Osteocyte (in vitro differentiated cells): ENCODE measurements around the gene TIAM2. TPM values are rescaled to one million over a fixed set of nuclear protein-coding genes. Genes with fewer than 3 reads are reported as not detected.

Experiments used
- DNase-seq: peaks from one replicate; pipeline ENCODE4 v3.0.0; 2021; ENCODE audit warnings: mixed read lengths; ENCODE audit not compliant: unreplicated experiment; ENCODE audit errors: extremely low spot score
- H3K27ac Mint-ChIP-seq: one replicate; pipeline ENCODE4 v1.8.0; 2021; ENCODE audit warnings: mild to moderate bottlenecking, mixed read lengths; ENCODE audit not compliant: unreplicated experiment
- H3K27me3 Mint-ChIP-seq: one replicate; pipeline ENCODE4 v1.8.0; 2021; ENCODE audit warnings: mixed read lengths; ENCODE audit not compliant: unreplicated experiment
- H3K36me3 Mint-ChIP-seq: one replicate; pipeline ENCODE4 v1.8.0; 2021; ENCODE audit warnings: mixed read lengths; ENCODE audit not compliant: unreplicated experiment
- H3K4me1 Mint-ChIP-seq: one replicate; pipeline ENCODE4 v1.8.0; 2021; ENCODE audit warnings: mixed read lengths; ENCODE audit not compliant: unreplicated experiment
- H3K4me3 Mint-ChIP-seq: one replicate; pipeline ENCODE4 v1.8.0; 2021; ENCODE audit warnings: mild to moderate bottlenecking, moderate library complexity, mixed read lengths; ENCODE audit not compliant: unreplicated experiment
- H3K9me3 Mint-ChIP-seq: one replicate; pipeline ENCODE4 v1.8.0; 2021; ENCODE audit warnings: mixed read lengths; ENCODE audit not compliant: unreplicated experiment
- CTCF ChIP-seq: fragments of 200-600 bp; sonication (generic); IDR thresholded peaks from 2 replicates; pipeline ENCODE4 v1.5.0; 2021; ENCODE audit warnings: antibody characterized with exemption, mild to moderate bottlenecking, moderate library complexity
- total RNA-seq: library from RNA; stranded (reverse); gene quantifications from 2 replicates; pipeline ENCODE4 v1.2.1, GENCODE V29; 2021

The TIAM2 gene
- total RNA-seq, 1 donor from 2014 or later: 11.2 TPM

- H3K27me3 Mint-ChIP-seq: no peaks in the 10 kb centered on the region
- peak; percentile 92 for TF ChIP-seq CTCF
- peak overlapping the region; percentile 90 for H3K27ac Mint-ChIP-seq
- peak; percentile 88 for DNase-seq
- H3K4me3 Mint-ChIP-seq: peak overlapping the region; percentile 56
- peaks cover 4% of the 10 kb centered on the region for H3K36me3 Mint-ChIP-seq
- no peaks in the 10 kb centered on the region for H3K9me3 Mint-ChIP-seq
- H3K4me1 Mint-ChIP-seq: peaks cover 57% of the 10 kb centered on the region
Measured at GRCh38 chr6:155248008-155249001, 253.2 kb downstream of the TIAM2 start.

GRCh38 chr6:155250701-155251381 is 255.7 kb downstream of the TIAM2 start:
- Mint-ChIP-seq H3K27me3 (no peaks in the 10 kb centered on the region), H3K9me3 (no peaks in the 10 kb centered on the region), H3K4me1 (peaks cover 59% of the 10 kb centered on the region), H3K4me3 (no peak overlapping the region), H3K36me3 (peaks cover 17% of the 10 kb centered on the region), H3K27ac (no peak overlapping the region)
- no peak for DNase-seq
- TF ChIP-seq CTCF: no peak

- H3K4me1 Mint-ChIP-seq: peaks cover 43% of the 10 kb centered on the region
- no peaks in the 10 kb centered on the region for H3K27me3 Mint-ChIP-seq
- H3K9me3 Mint-ChIP-seq: no peaks in the 10 kb centered on the region
- H3K4me3 Mint-ChIP-seq: no peak overlapping the region
- TF ChIP-seq CTCF: no peak
- peak overlapping the region; percentile 64 for H3K27ac Mint-ChIP-seq
- DNase-seq: no peak
- peaks cover 27% of the 10 kb centered on the region for H3K36me3 Mint-ChIP-seq
Measured at GRCh38 chr6:155252581-155252980, 257.5 kb downstream of the TIAM2 start.

- no peak overlapping the region for H3K4me3 Mint-ChIP-seq
- peaks cover 28% of the 10 kb centered on the region for H3K36me3 Mint-ChIP-seq
- no peak for TF ChIP-seq CTCF
- DNase-seq: no peak
- H3K9me3 Mint-ChIP-seq: no peaks in the 10 kb centered on the region
- peaks cover 36% of the 10 kb centered on the region for H3K4me1 Mint-ChIP-seq
- H3K27me3 Mint-ChIP-seq: no peaks in the 10 kb centered on the region
- H3K27ac Mint-ChIP-seq: peak overlapping the region; percentile 64
Measured at GRCh38 chr6:155253337-155253736, 258.2 kb downstream of the TIAM2 start.

- Mint-ChIP-seq H3K27me3 (no peaks in the 10 kb centered on the region), H3K27ac (peak overlapping the region; percentile 64), H3K4me1 (peaks cover 29% of the 10 kb centered on the region), H3K9me3 (no peaks in the 10 kb centered on the region), H3K4me3 (no peak overlapping the region), H3K36me3 (peaks cover 31% of the 10 kb centered on the region)
- DNase-seq: no peak
- no peak for TF ChIP-seq CTCF
Measured at GRCh38 chr6:155254139-155254538, 259.0 kb downstream of the TIAM2 start.
